Activated T-cell treated with anti-CD3 and anti-CD28 coated beads for 1 hour (primary cell): ENCODE data around the gene SYNJ2.

Source experiments
- DNase-seq: peaks from one replicate; pipeline ENCODE4 v3.0.0-alpha.2; 2020; ENCODE audit warnings: low read depth

The SYNJ2 gene

GRCh38 chr6:157997893-157998608 lies 16.4 kb downstream of the SYNJ2 start:
- DNase-seq: no peak

GRCh38 chr6:157998707-157999167 lies 17.1 kb downstream of the SYNJ2 start:
- DNase-seq: no peak

- DNase-seq: no peak
Measured at GRCh38 chr6:157999168-158000051, 17.7 kb downstream of the SYNJ2 start.

- DNase-seq: no peak
Measured at GRCh38 chr6:158000530-158001307, 19.1 kb downstream of the SYNJ2 start.

GRCh38 chr6:158002249-158002950 lies 20.7 kb downstream of the SYNJ2 start:
- DNase-seq: no peak

- DNase-seq: no peak
Measured at GRCh38 chr6:158002951-158003853, 21.5 kb downstream of the SYNJ2 start.

GRCh38 chr6:158003910-158004700 lies 22.4 kb downstream of the SYNJ2 start:
- no peak for DNase-seq

- no peak for DNase-seq
Measured at GRCh38 chr6:158004701-158005095, 23.0 kb downstream of the SYNJ2 start.

GRCh38 chr6:158005626-158006180 lies 24.0 kb downstream of the SYNJ2 start:
- no peak for DNase-seq

- DNase-seq: no peak
Measured at GRCh38 chr6:158006331-158006730, 24.7 kb downstream of the SYNJ2 start.

- DNase-seq: no peak
Measured at GRCh38 chr6:158006821-158007570, 25.3 kb downstream of the SYNJ2 start.

- DNase-seq: no peak
Measured at GRCh38 chr6:158008864-158009113, 27.1 kb downstream of the SYNJ2 start.

- DNase-seq: peak; percentile 16
Measured at GRCh38 chr6:158009114-158009891, 27.6 kb downstream of the SYNJ2 start.

- no peak for DNase-seq
Measured at GRCh38 chr6:158009935-158010585, 28.4 kb downstream of the SYNJ2 start.

- DNase-seq: no peak
Measured at GRCh38 chr6:158010591-158011477, 29.2 kb downstream of the SYNJ2 start.

- DNase-seq: no peak
Measured at GRCh38 chr6:158011478-158011920, 29.8 kb downstream of the SYNJ2 start.
